Activated CD4-positive, alpha-beta T cell treated with anti-CD3 and anti-CD28 coated beads, Interleukin-2, amount 10 ng/mL, durations not matched to agents 7 days and 5 days (primary cell): ENCODE measurements around the gene ERLIN1. TPM values are rescaled to one million over a fixed set of nuclear protein-coding genes. Genes with fewer than 3 reads are reported as not detected.

Source experiments
- total RNA-seq, 2 experiments: library from RNA; stranded (reverse); gene quantifications; one replicate each; pipeline ENCODE4 v1.2.3, GENCODE V29; 2021

ERLIN1 gene
- total RNA-seq, 2 experiments from 2014 or later = 14.1 to 18.7 TPM

Other genes starting within 250 kb of the ERLIN1 start
- gene DNMBP, start 176.1 kb downstream of the ERLIN1 start, total RNA-seq = 1 to 10 TPM; 2.9 to 3.2 TPM
- not detected for gene CPN1, start 104.2 kb downstream of the ERLIN1 start, total RNA-seq
- 10 to 100 TPM; 24.1 to 24.6 TPM for gene CHUK, start 43.6 kb upstream of the ERLIN1 start, total RNA-seq
- 10 to 100 TPM; 37.3 to 38.4 TPM for gene CWF19L1, start 81.6 kb upstream of the ERLIN1 start, total RNA-seq
- 10 to 100 TPM; 42.1 to 46.9 TPM for gene BLOC1S2, start 100.7 kb upstream of the ERLIN1 start, total RNA-seq
- gene PKD2L1, start 144.2 kb upstream of the ERLIN1 start, total RNA-seq = not detected
- gene SCD, start 161.2 kb upstream of the ERLIN1 start, total RNA-seq = 100 to 1,000 TPM; 117 to 129 TPM